Right lobe of liver (tissue), 6 donors: Measurements from ENCODE around the gene RABL6. TPM values are rescaled to one million over a fixed set of nuclear protein-coding genes. Genes with fewer than 3 reads are reported as not detected.
A peak's percentile ranks its signal among the peaks of the same experiment; 100 is the strongest.

Source experiments
- ATAC-seq, 4 donors: fragments of 200-7000 bp; cut with Tn5 transposase; one replicate each; pipeline ENCODE4 v1.9.1; 2020; ENCODE audit warnings: mild to moderate bottlenecking in 4 of 4, moderate library complexity in 4 of 4
- DNase-seq, 3 donors: peaks; one replicate each; pipeline ENCODE4 v3.0.0-alpha.2; 2020
- H3K27ac ChIP-seq, 3 donors: fragments of 200-600 bp; one replicate each; pipeline ENCODE4 v1.8.0; 2022
- H3K27me3 ChIP-seq, 2 donors: fragments of 200-600 bp; one replicate each; pipeline ENCODE4 v1.8.0; 2022
- H3K36me3 ChIP-seq, 4 donors: fragments of 200-600 bp; sonication (generic) in 1 of 4; one replicate each; pipeline versions ENCODE4 v1.5.1 to v1.8.0; 2017 to 2022; ENCODE audit warnings: control low read depth in 1 of 4
- H3K4me1 ChIP-seq, 4 donors: fragments of 200-600 bp; sonication (generic) in 1 of 4; one replicate each; pipeline versions ENCODE4 v1.5.1 to v1.8.0; 2017 to 2022; ENCODE audit warnings: control low read depth in 1 of 4
- H3K4me3 ChIP-seq, 3 donors: fragments of 200-600 bp; one replicate each; pipeline ENCODE4 v1.8.0; 2022
- H3K9me3 ChIP-seq, 4 donors: fragments of 200-600 bp; sonication (generic) in 1 of 4; one replicate each; pipeline versions ENCODE4 v1.5.1 to v1.8.0; 2017 to 2022; ENCODE audit warnings: control low read depth in 1 of 4
- POLR2A ChIP-seq: fragments of 450-650 bp; IDR thresholded peaks from one replicate; pipeline ENCODE4 v1.6.1; 2017; ENCODE audit warnings: antibody characterized with exemption, mild to moderate bottlenecking
- WGBS: methylation state at CpG from one replicate; pipeline ENCODE4 v1.1.6; 2018; ENCODE audit warnings: low coverage, low lambda C conversion rate; ENCODE audit not compliant: insufficient coverage; ENCODE audit errors: missing lambda C conversion rate; 5-methylcytosine and 5-hydroxymethylcytosine counted together
- intact Hi-C, 2 donors: fragments of 100-400 bp; cut with DNase I; formaldehyde crosslinking; loops; one replicate each; pipeline versions ENCODE4 v1.11.2 to v1.14.1; 2022
- total RNA-seq, 6 experiments: library from RNA; depleted of rRNA in 2 of 6; stranded (reverse); fragments of >200 nt in 2 of 6; fragmentation: NEBNext Ultra II Directional in 3 of 6; extraction: Animal tissue kit (Norgen Biotek cat#: 25700) in 3 of 6; gene quantifications; one replicate each; pipeline versions ENCODE4 v1.1.0 to v1.2.4, GENCODE V29; 2016 to 2023
- TF ChIP-seq, protein P1 (sequence below), 4 donors: fragments of 200-600 bp in 3 of 4; fragments of 450-650 bp in 1 of 4; IDR thresholded peaks; one replicate each; pipeline versions ENCODE4 v1.5.1 to v1.8.0; 2016 to 2022; ENCODE audit warnings: antibody characterized with exemption in 4 of 4, mild to moderate bottlenecking in 2 of 4
- donor health status: DM: no; HTN: yes; CAD: no.
- donor health status: DM: no; HTN: no; CAD: no.
- donor health status: DM: no; HTN: no; CAD: no.
- donor health status: DM: no; HTN: yes; CAD: no.
- donor health status: DM: no; HTN: yes; CAD: no.

Gene RABL6
- total RNA-seq, 6 experiments from 2014 or later: 8.0 to 14.8 (median 12.4) TPM

DNA sequence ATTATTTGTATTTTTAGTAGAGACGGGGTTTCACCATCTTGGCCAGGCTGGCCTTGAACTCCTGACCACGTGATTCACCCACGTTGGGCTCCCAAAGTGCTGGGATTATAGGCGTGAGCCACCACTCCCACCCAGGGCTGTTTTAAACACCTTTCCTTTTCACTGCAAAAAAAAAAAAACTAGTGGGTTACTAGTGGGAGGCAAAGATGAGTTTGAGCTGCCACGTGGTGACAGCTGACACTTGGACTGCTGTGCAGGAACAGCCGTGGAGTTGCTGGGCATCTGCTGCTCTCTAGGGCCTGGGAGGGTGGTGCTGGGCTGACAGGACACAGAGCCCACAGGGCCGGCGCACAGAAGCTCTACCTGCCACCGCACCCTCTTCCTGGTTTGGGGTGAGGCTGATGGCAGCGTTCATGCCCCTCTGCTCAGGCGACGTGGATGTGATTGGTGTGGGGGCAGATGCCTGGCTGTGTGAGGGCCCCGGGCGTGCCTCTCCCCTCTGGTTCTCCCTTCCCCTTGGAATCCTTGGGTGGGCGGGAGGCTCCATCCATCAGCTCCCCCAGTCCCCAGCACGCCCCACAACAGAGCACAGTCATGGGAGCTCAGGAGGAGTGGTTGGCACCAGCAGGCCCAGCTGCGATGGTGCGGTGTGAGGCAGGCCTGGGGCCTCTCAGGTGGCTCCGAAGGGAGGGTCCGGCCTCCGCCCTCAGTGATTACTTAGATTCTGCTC is 16.9 kb downstream of the RABL6 start:
- TF ChIP-seq, protein P1, sequence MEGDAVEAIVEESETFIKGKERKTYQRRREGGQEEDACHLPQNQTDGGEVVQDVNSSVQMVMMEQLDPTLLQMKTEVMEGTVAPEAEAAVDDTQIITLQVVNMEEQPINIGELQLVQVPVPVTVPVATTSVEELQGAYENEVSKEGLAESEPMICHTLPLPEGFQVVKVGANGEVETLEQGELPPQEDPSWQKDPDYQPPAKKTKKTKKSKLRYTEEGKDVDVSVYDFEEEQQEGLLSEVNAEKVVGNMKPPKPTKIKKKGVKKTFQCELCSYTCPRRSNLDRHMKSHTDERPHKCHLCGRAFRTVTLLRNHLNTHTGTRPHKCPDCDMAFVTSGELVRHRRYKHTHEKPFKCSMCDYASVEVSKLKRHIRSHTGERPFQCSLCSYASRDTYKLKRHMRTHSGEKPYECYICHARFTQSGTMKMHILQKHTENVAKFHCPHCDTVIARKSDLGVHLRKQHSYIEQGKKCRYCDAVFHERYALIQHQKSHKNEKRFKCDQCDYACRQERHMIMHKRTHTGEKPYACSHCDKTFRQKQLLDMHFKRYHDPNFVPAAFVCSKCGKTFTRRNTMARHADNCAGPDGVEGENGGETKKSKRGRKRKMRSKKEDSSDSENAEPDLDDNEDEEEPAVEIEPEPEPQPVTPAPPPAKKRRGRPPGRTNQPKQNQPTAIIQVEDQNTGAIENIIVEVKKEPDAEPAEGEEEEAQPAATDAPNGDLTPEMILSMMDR (IDR thresholded peaks at IDR 0.05): no peak
- TF ChIP-seq POLR2A: no peak
- Histone ChIP-seq H3K4me3 (no peak overlapping the region), H3K36me3 (peaks cover 0 to 23% (median under 1%) of the 10 kb centered on the region in 4 donors), H3K9me3 (no peaks in the 10 kb centered on the region), H3K27ac (no peak overlapping the region), H3K27me3 (no peaks in the 10 kb centered on the region), H3K4me1 (no peaks in the 10 kb centered on the region)
- intact Hi-C loops: no loop called here
- DNase-seq (peak in 1 of 3 donors; percentile 27), ATAC-seq (no peak)
- 74% methylated on average over 7 of the region's 21 CpGs for WGBS

DNA sequence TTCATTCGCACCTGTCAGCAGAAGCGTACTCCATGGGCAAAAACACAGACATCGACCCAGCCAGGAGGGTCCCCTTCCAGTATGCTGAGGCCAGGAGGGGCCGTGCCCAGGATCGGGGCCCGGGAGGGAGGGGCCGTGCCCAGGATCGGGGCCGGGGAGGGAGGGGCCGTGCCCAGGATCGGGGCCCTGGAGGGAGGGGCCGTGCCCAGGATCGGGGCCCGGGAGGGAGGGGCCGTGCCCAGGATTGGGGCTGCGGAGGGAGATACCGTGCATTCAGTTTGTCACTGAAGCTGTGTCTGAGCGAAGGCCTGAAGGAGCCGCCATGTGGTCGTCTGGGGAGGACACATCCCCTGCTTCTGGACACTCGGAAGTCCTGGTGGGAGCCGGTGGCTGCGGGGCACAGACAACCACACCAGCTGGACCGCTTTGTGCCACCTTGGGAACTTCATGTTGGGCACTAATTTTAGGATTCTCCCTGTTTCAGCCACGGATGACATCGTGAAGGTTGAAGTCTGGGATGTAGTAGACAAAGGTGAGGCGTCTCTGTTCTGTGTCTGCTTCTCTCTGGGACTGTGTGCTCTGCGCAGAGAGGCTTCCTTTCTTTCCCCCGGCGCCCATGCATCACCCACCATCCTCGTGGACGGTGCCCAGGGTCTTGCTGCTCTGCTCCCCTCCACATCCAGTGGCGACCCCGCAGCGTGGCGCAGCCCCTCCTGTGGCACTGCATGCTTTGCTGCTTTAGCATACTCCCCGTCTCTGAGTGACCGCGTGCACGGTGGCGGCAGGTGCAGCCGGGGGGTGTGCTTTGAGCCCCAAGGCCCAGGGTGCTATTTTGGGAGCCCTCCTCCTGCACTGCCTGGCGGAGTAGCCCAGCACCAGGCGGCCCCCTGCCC is 17.8 kb downstream of the RABL6 start:
- H3K36me3 ChIP-seq: peaks cover 0 to 32% (median under 1%) of the 10 kb centered on the region in 4 donors
- H3K4me1 ChIP-seq: no peaks in the 10 kb centered on the region
- intact Hi-C loops: no loop called here
- ATAC-seq (no peak), DNase-seq (peak in 1 of 3 donors; percentile 47)
- H3K27me3 ChIP-seq: no peaks in the 10 kb centered on the region
- no peak overlapping the region for H3K4me3 ChIP-seq
- no peaks in the 10 kb centered on the region for H3K9me3 ChIP-seq
- TF ChIP-seq, protein P1 (IDR thresholded peaks at IDR 0.05): no peak
- TF ChIP-seq POLR2A: no peak
- no peak overlapping the region for H3K27ac ChIP-seq
- 94% methylated on average over 8 of the region's 44 CpGs for WGBS

DNA sequence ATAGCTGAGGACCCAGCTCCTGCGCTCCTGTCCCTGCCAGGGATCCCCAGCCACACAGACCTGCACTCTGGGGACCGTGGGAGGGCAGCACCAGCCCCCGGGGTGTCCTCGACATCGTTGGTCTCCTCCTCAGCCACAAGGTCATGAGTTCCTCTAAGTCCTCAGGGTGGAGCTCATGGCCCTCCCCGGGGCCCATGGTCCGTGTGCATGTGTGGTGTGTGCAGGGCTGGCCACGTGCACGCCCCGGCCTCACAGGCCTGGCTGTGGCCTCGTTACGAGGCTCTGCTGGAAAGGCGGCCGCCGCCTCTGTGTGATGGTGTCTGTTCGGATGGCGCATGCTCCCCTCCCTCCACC is 18.4 kb downstream of the RABL6 start:
- no peak for TF ChIP-seq POLR2A
- TF ChIP-seq, protein P1 (IDR thresholded peaks at IDR 0.05): no peak
- ATAC-seq (no peak), DNase-seq (no peak)
- Histone ChIP-seq H3K27ac (no peak overlapping the region), H3K27me3 (no peaks in the 10 kb centered on the region), H3K4me1 (no peaks in the 10 kb centered on the region), H3K36me3 (peaks cover 0 to 34% (median under 1%) of the 10 kb centered on the region in 4 donors), H3K4me3 (no peak overlapping the region), H3K9me3 (no peaks in the 10 kb centered on the region)
- 100% methylated on average over 1 of the region's 17 CpGs for WGBS
- intact Hi-C loops: no loop called here

DNA sequence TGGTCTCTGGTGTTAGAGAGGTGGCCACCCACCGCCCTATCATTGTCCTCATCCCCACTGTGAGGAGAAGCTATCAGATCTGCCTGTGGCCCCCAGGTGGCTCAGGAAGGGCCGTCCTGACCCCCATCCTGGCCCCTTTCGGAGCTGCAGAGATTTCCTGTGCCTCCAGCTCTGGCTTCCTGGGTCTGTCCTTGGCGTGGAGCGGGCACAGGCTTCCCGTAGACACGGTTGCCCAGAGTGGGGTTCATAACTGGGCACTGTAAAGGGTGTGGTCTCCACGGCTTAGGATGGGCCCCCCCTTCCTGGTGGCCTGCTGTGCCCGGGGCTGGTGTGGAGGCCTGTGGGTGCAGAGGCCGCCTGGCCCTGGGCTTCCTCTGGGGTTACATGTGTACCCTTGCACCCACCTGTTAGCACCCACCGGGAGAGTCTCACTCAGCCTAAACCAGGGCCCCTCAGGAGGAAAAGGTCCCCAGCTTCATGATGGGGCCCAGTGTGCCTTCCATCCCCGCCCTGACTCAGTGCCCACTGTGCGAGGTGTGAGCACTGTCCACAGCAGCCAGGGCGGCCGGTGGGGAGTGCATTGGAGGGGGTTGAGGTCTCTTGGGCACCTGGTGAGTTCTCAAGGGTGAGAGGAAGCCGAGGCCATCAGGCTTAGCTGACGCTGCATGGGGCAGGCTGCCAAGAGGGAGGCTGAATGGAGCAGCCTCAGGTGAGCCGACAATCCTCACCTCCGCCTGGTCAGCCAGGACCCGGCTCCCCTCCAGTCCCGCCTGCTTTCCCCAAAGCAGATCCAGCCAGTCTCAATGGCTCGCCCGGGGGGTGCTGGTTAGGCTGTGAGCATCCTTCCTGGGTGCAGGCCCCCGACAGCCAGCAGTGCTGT is 19.2 kb downstream of the RABL6 start:
- TF ChIP-seq, protein P1 (IDR thresholded peaks at IDR 0.05): no peak
- TF ChIP-seq POLR2A: no peak
- ATAC-seq: no peak
- peaks cover 0 to 36% (median 2%) of the 10 kb centered on the region in 4 donors for H3K36me3 ChIP-seq

More for the DNA sequence above, 19.2 kb downstream of the RABL6 start:
- Histone ChIP-seq H3K9me3 (no peaks in the 10 kb centered on the region), H3K27me3 (no peaks in the 10 kb centered on the region), H3K4me1 (no peaks in the 10 kb centered on the region), H3K4me3 (no peak overlapping the region), H3K27ac (no peak overlapping the region)
- DNase-seq: peak in 2 of 3 donors; percentile 47
- WGBS: no CpG with 5 or more reads among the region's 24 CpGs
- intact Hi-C loops: no loop called here
